K562 (cell line): ENCODE results near the gene TRPV6. TPM values are rescaled to one million over a fixed set of nuclear protein-coding genes. Genes with fewer than 3 reads are reported as not detected.
A peak's percentile ranks its signal among the peaks of the same experiment; 100 is the strongest.

ENCODE experiments used
- ATAC-seq: fragments of 200-7000 bp; cut with Tn5 transposase; 3 replicates; pipeline ENCODE4 v1.9.1; 2020; ENCODE audit warnings: moderate library complexity
- BruUV-seq: library from RNA; stranded (reverse); fragments of 400-500 nt; replicated peaks from 2 replicates; lab custom pipeline; 2021; lab: Mats Ljungman, UMichigan
- CTCF ChIA-PET: fragments of 300-600 bp; formaldehyde crosslinking; extraction: SDS; loops from one replicate; lab custom pipeline; 2021; ENCODE audit warnings: low intra/inter-chr PET ratio; lab: Yijun Ruan, JAX
- POLR2A ChIA-PET: fragments of 300-600, 350-650 bp; sonication (Branson Sonifier 250); formaldehyde crosslinking; extraction: SDS; loops from one replicate; lab custom pipeline; 2021; ENCODE audit warnings: antibody characterized with exemption, inconsistent platforms; lab: Yijun Ruan, JAX
- DNase-seq, 4 experiments: peaks; one replicate each; pipeline versions ENCODE4 v3.0.0 to v3.0.0-alpha.2; 2011 to 2018; ENCODE audit warnings: low spot score in 3 of 4, mixed read lengths in 3 of 4; ENCODE audit errors: extremely low read depth in 1 of 4
- FAIRE-seq: peaks from 2 replicates; lab custom pipeline; 2011; peaks lifted over from hg19 to GRCh38; lab: Jason Lieb, UNC
- H2AFZ ChIP-seq: 2 replicates; pipeline ENCODE4 v1.6.0; 2011; ENCODE audit warnings: low read depth, low read length, control low read depth, inconsistent platforms
- H3K27ac ChIP-seq: fragments of 200-600 bp; 3 replicates; pipeline ENCODE4 v1.8.0; 2011; ENCODE audit warnings: low read depth, mild to moderate bottlenecking, control low read depth, inconsistent platforms, low read length, moderate library complexity, mixed read lengths; ENCODE audit errors: extremely low read depth
- H3K27me3 ChIP-seq, 2 experiments: fragments of 300-600 bp in 1 of 2; 2 replicates in 1 of 2; 3 replicates in 1 of 2; pipeline versions ENCODE4 v1.6.0 to v1.8.0; 2011; ENCODE audit warnings: inconsistent platforms in 2 of 2, low read length in 2 of 2, mild to moderate bottlenecking in 1 of 2, mixed read lengths in 1 of 2, moderate library complexity in 1 of 2; ENCODE audit not compliant: control insufficient read depth in 2 of 2, insufficient read depth in 2 of 2
- H3K36me3 ChIP-seq: fragments of 300-600 bp; 3 replicates; pipeline ENCODE4 v1.8.0; 2011; ENCODE audit warnings: mild to moderate bottlenecking, low read length, inconsistent platforms; ENCODE audit not compliant: control insufficient read depth, insufficient read depth
- H3K4me1 ChIP-seq, 2 experiments: fragments of 200-600 bp in 1 of 2; replicated peaks in 1 of 2; 2 replicates in 1 of 2; 3 replicates in 1 of 2; pipeline versions ENCODE4 v1.5.1 to v1.8.0; 2011; ENCODE audit warnings: inconsistent platforms in 2 of 2, low read length in 2 of 2, mild to moderate bottlenecking in 1 of 2, mixed read lengths in 1 of 2, moderate library complexity in 1 of 2; ENCODE audit not compliant: control insufficient read depth in 2 of 2, insufficient read depth in 2 of 2
- H3K4me2 ChIP-seq: 2 replicates; pipeline ENCODE4 v1.6.1; 2011; ENCODE audit warnings: low read length, control low read depth, inconsistent platforms, mixed read lengths; ENCODE audit not compliant: insufficient read depth
- H3K4me3 ChIP-seq: fragments of 200-600 bp; sonication (generic), shearing (Covaris generic); 2 replicates; pipeline ENCODE4 v1.5.1; 2016; ENCODE audit warnings: control low read depth, inconsistent platforms
- H3K79me2 ChIP-seq: fragments of 200-600 bp; 3 replicates; pipeline ENCODE4 v1.8.0; 2011; ENCODE audit warnings: low read length, inconsistent platforms; ENCODE audit not compliant: control insufficient read depth, insufficient read depth
- H3K9ac ChIP-seq, 2 experiments: 2 replicates each; pipeline versions ENCODE4 v1.6.0 to v1.6.1; 2011; ENCODE audit warnings: low read depth in 2 of 2, low read length in 2 of 2, control low read depth in 1 of 2, inconsistent platforms in 1 of 2, mild to moderate bottlenecking in 1 of 2, mixed read lengths in 1 of 2; ENCODE audit not compliant: insufficient read depth in 1 of 2
- H3K9me1 ChIP-seq: one replicate; pipeline ENCODE4 v1.6.0; 2011; ENCODE audit warnings: inconsistent platforms, mild to moderate bottlenecking, low read length, moderate library complexity; ENCODE audit not compliant: control insufficient read depth, insufficient read depth
- H3K9me3 ChIP-seq: replicated peaks from 2 replicates; pipeline ENCODE4 v1.5.1; 2011; ENCODE audit warnings: low read depth, low read length, inconsistent platforms; ENCODE audit not compliant: control insufficient read depth, insufficient read depth
- H4K20me1 ChIP-seq: replicated peaks from 2 replicates; pipeline ENCODE4 v1.6.1; 2011; ENCODE audit warnings: low read length, inconsistent platforms, mixed read lengths; ENCODE audit not compliant: control insufficient read depth, insufficient read depth
- COPS2 ChIP-seq: fragments of 450-650 bp; conservative IDR thresholded peaks from 2 replicates; pipeline ENCODE4 v1.6.1; 2016; ENCODE audit warnings: mild to moderate bottlenecking, moderate library complexity
- E2F5 ChIP-seq: sonication (generic); formaldehyde crosslinking; IDR thresholded peaks from 2 replicates; pipeline ENCODE4 v1.8.0; 2022; ENCODE audit warnings: mild to moderate bottlenecking, missing genetic modification reagents
- EP300 ChIP-seq: IDR thresholded peaks from 2 replicates; pipeline ENCODE4 v1.6.1; 2012; ENCODE audit warnings: low read length, improper control_type of control experiment
- HLTF ChIP-seq: fragments of 450-650 bp; IDR thresholded peaks from 2 replicates; pipeline ENCODE4 v1.6.1; 2016
- IFI16 ChIP-seq: fragments of 250-450 bp; sonication (Bioruptor Pico); IDR thresholded peaks from 2 replicates; pipeline ENCODE4 v2.1.2; 2022; ENCODE audit warnings: mild to moderate bottlenecking, inconsistent platforms
- IRF1 ChIP-seq: sonication (generic); formaldehyde crosslinking; IDR thresholded peaks from 2 replicates; pipeline ENCODE4 v1.8.0; 2022; ENCODE audit warnings: missing genetic modification reagents, mild to moderate bottlenecking, borderline replicate concordance
- MAFG ChIP-seq: fragments of 450-650 bp; conservative IDR thresholded peaks from 2 replicates; pipeline ENCODE4 v1.6.1; 2016; ENCODE audit warnings: missing genetic modification characterization, missing compliant biosample characterization
- NKRF ChIP-seq: fragments of 450-650 bp; IDR thresholded peaks from 2 replicates; pipeline ENCODE4 v1.6.1; 2016; ENCODE audit warnings: borderline replicate concordance
- RBFOX2 ChIP-seq: fragments of 200-400 bp; formaldehyde crosslinking; IDR thresholded peaks from 2 replicates; pipeline ENCODE4 v1.6.1; 2017; ENCODE audit warnings: low read depth, mild to moderate bottlenecking, low read length, moderate library complexity
- TRIM24 ChIP-seq, 2 experiments: fragments of 450-650 bp; IDR thresholded peaks; 2 replicates each; pipeline ENCODE4 v1.6.1; 2016
- TRIM25 ChIP-seq: fragments of 450-650 bp; IDR thresholded peaks from 2 replicates; pipeline ENCODE4 v1.7.0; 2016; ENCODE audit warnings: borderline replicate concordance
- ZNF224 ChIP-seq: sonication (generic); formaldehyde crosslinking; IDR thresholded peaks from 2 replicates; pipeline ENCODE4 v1.8.0; 2022; ENCODE audit warnings: mild to moderate bottlenecking, missing genetic modification reagents
- ZNF398 ChIP-seq: fragments of 250-450 bp; sonication (Bioruptor Pico); IDR thresholded peaks from 2 replicates; pipeline ENCODE4 v1.8.0; 2021; ENCODE audit warnings: moderate library complexity, mild to moderate bottlenecking, inconsistent platforms
- ZNF444 ChIP-seq: fragments of 250-450 bp; sonication (Bioruptor Pico); IDR thresholded peaks from 2 replicates; pipeline ENCODE4 v1.4.0; 2020; ENCODE audit warnings: mild to moderate bottlenecking, moderate library complexity
- ZNF668 ChIP-seq: fragments of 250-450 bp; sonication (Bioruptor Pico); IDR thresholded peaks from 2 replicates; pipeline ENCODE4 v1.8.0; 2022; ENCODE audit warnings: mild to moderate bottlenecking, inconsistent platforms
- WGBS: fragments of 100-300 bp; shearing (Covaris generic); methylation state at CpG from one replicate; pipeline ENCODE4 v1.1.6; 2016; ENCODE audit warnings: low coverage, mixed read lengths; ENCODE audit not compliant: insufficient coverage; ENCODE audit errors: missing lambda C conversion rate; 5-methylcytosine and 5-hydroxymethylcytosine counted together
- in situ Hi-C: fragments of 300-500 bp; cut with MboI; formaldehyde crosslinking; loops from 4 replicates; pipeline ENCODE4 v1.15.0; 2018; ENCODE audit warnings: inconsistent platforms, mixed read lengths
- intact Hi-C: fragments of 100-400 bp; cut with micrococcal nuclease; formaldehyde crosslinking; loops from 2 replicates; pipeline ENCODE4 v1.14.2; 2022
- polyA plus RNA-seq, 8 experiments: library from polyadenylated mRNA; depleted of rRNA in 4 of 8; stranded (reverse) in 5 of 8; unstranded in 3 of 8; fragments of >200 nt; fragmentation: Nextera tagmentation in 2 of 8; fragmentation: Illumina TruSeq in 1 of 8; extraction: Ambion mirVana in 2 of 8; extraction: Trizol in 1 of 8; gene quantifications; 2 replicates each; pipeline versions ENCODE4 v1.2.1 to v1.2.3, GENCODE V29; 2011 to 2014; ENCODE audit warnings: inconsistent platforms in 1 of 8, missing spikeins in 1 of 8
- total RNA-seq, 7 experiments: library from RNA; depleted of rRNA in 6 of 7; stranded (reverse); fragments of >200 nt in 6 of 7; fragmentation: Illumina TruSeq in 2 of 7; extraction: Trizol in 2 of 7; gene quantifications; 2 replicates each; pipeline versions ENCODE4 v1.2.1 to v1.2.3, GENCODE V29; 2011 to 2021; ENCODE audit warnings: low replicate concordance in 1 of 7

TRPV6 gene
- total and polyA plus RNA-seq, 9 of the 15 experiments (the other 6 are each of a cell fraction or from before 2014, with no cell fraction given) = 0.04 to 0.36 (median 0.11) TPM

- no TSS peak for BruUV-seq
- ATAC-seq = peak; percentile 29
- no peak overlapping the region for H2AFZ ChIP-seq
- in situ Hi-C loops = no loop called here
- H3K4me1 ChIP-seq = peaks cover 0 to 4% of the 10 kb centered on the region in 2 experiments; a peak in 1 of 5 replicates
- no peak for DNase-seq
- 7% methylated on average over 7 of the region's 7 CpGs for WGBS
- no peak for FAIRE-seq
- CTCF ChIA-PET = interaction anchor here (0.7 to 4.0 kb wide), 3 partner anchors 47 to 129 kb away, joined by 3 to 65 read pairs (median 4); no protein-coding TSS in a partner anchor
- H3K9ac ChIP-seq = no peak overlapping the region
- no peaks in the 10 kb centered on the region for H3K9me3 ChIP-seq
- intact Hi-C loops = loop anchor here (10.0 kb wide), 1 partner anchor 331 kb away; no protein-coding TSS in a partner anchor
- POLR2A ChIA-PET = no interaction called here
- H3K27me3 ChIP-seq = peaks cover 46 to 80% of the 10 kb centered on the region in 2 experiments
- no peaks in the 10 kb centered on the region for H3K36me3 ChIP-seq
- no peak overlapping the region for H3K4me3 ChIP-seq
- H3K4me2 ChIP-seq = no peak overlapping the region
- H3K27ac ChIP-seq = no peak overlapping the region
- H3K79me2 ChIP-seq = no peaks in the 10 kb centered on the region
- H4K20me1 ChIP-seq = no peaks in the 10 kb centered on the region
- H3K9me1 ChIP-seq = no peaks in the 10 kb centered on the region
- peak in 1 of 2 experiments; percentile 8; a peak in 1 of 4 replicates for TF ChIP-seq TRIM24 (IDR thresholded peaks at IDR 0.05)
- no peak for TF ChIP-seq ZNF444
- TF ChIP-seq IFI16 = no peak
- no peak for TF ChIP-seq MAFG (tag)
- no peak for TF ChIP-seq E2F5
- TF ChIP-seq HLTF = no peak
- no peak for TF ChIP-seq ZNF668
- 0 out of 2 replicates have a peak, but pooled peaks have one; percentile 16 for TF ChIP-seq RBFOX2
- TF ChIP-seq TRIM25 = no peak
- no peak for TF ChIP-seq ZNF224 (CRISPR knock-in tag)
- no peak for TF ChIP-seq EP300
- TF ChIP-seq ZNF398 (CRISPR knock-in tag) = no peak
- TF ChIP-seq NKRF = no peak
- TF ChIP-seq COPS2 = no peak
- no peak for TF ChIP-seq IRF1 (CRISPR knock-in tag)
These were observed 1.8 kb downstream of the TRPV6 start for GRCh38 chr7:142883571-142884285.
